Activated T-cell treated with anti-CD3 and anti-CD28 coated beads, Interleukin-2, amount 50 U/mL, for 72 hours (primary cell): Measurements from ENCODE around the gene TRIM22. TPM values are rescaled to one million over a fixed set of nuclear protein-coding genes. Genes with fewer than 3 reads are reported as not detected.

Experiments
- ATAC-seq, 2 donors: fragments of 150-1000 bp; cut with Tn5 transposase; replicated peaks in 1 of 2; 2 replicates each; pipeline ENCODE4 v1.10.0; 2021; ENCODE audit warnings: moderate library complexity in 2 of 2, mild to moderate bottlenecking in 1 of 2
- DNase-seq, 2 donors: peaks; one replicate each; pipeline ENCODE4 v3.0.0; 2021 to 2022; ENCODE audit warnings: mixed read lengths in 1 of 2
- H3K27ac Mint-ChIP-seq: one replicate; pipeline ENCODE4 v1.8.0; 2022; ENCODE audit warnings: mild to moderate bottlenecking, moderate library complexity, mixed read lengths
- H3K27me3 Mint-ChIP-seq: one replicate; pipeline ENCODE4 v1.8.0; 2022; ENCODE audit warnings: low read depth, mixed read lengths
- H3K36me3 Mint-ChIP-seq, 2 donors: one replicate each; pipeline ENCODE4 v1.8.0; 2022; ENCODE audit warnings: mixed read lengths in 2 of 2, mild to moderate bottlenecking in 1 of 2; ENCODE audit not compliant: insufficient read depth in 2 of 2
- H3K4me1 Mint-ChIP-seq: one replicate; pipeline ENCODE4 v1.8.0; 2022; ENCODE audit warnings: low read depth, mixed read lengths
- H3K4me3 Mint-ChIP-seq, 2 donors: one replicate each; pipeline ENCODE4 v1.8.0; 2022; ENCODE audit warnings: mild to moderate bottlenecking in 2 of 2, mixed read lengths in 2 of 2, moderate library complexity in 2 of 2
- H3K9me3 Mint-ChIP-seq, 2 donors: one replicate each; pipeline ENCODE4 v1.8.0; 2022; ENCODE audit warnings: mixed read lengths in 2 of 2
- total RNA-seq, 2 donors: library from RNA; stranded (reverse); gene quantifications; one replicate each; pipeline ENCODE4 v1.2.3, GENCODE V29; 2022

TRIM22 gene
- total RNA-seq, 2 donors from 2014 or later = 159 to 180 TPM

DNA sequence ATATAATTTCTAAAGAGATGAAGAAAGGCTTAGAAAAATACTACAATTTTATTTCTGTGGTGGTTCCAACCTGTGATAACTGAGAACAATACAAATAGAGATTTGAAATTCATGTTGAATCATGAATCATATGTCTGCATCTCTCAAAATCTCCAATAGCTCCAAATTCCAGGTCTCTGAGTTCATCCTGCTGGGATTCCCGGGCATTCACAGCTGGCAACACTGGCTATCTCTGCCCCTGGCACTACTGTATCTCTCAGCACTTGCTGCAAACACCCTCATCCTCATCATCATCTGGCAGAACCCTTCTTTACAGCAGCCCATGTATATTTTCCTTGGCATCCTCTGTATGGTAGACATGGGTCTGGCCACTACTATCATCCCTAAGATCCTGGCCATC is 46.8 kb downstream of the TRIM22 start, which contains the start of gene OR56B1:
TSS of gene OR56B1 (plus strand) at position 53 of the 400 bp plus-strand sequence. CDS start at position 122, 69 bp downstream.
- no peak within 1 kb of the TSS for H3K27ac Mint-ChIP-seq
- DNase-seq (no peak), ATAC-seq (no peak)
- no peak within 1 kb of the TSS for H3K4me3 Mint-ChIP-seq
- peaks cover under 1 to 3% of the 10 kb centered on the region in 2 donors for H3K9me3 Mint-ChIP-seq
- peaks cover 0 to 6% of the 10 kb centered on the region in 2 donors for H3K36me3 Mint-ChIP-seq
- no peaks in the 10 kb centered on the region for H3K27me3 Mint-ChIP-seq
- no peaks in the 10 kb centered on the region for H3K4me1 Mint-ChIP-seq

DNA sequence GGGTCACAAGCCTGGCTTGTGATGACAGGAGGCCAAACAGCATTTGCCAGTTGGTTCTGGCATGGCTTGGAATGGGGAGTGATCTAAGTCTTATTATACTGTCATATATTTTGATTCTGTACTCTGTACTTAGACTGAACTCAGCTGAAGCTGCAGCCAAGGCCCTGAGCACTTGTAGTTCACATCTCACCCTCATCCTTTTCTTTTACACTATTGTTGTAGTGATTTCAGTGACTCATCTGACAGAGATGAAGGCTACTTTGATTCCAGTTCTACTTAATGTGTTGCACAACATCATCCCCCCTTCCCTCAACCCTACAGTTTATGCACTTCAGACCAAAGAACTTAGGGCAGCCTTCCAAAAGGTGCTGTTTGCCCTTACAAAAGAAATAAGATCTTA is 47.5 kb downstream of the TRIM22 start:
- ATAC-seq (no peak), DNase-seq (no peak)
- Mint-ChIP-seq H3K27ac (no peak overlapping the region), H3K4me1 (no peaks in the 10 kb centered on the region), H3K9me3 (peaks cover 3 to 4% of the 10 kb centered on the region in 2 donors), H3K36me3 (peaks cover 2 to 9% of the 10 kb centered on the region in 2 donors), H3K27me3 (no peaks in the 10 kb centered on the region), H3K4me3 (no peak overlapping the region)

DNA sequence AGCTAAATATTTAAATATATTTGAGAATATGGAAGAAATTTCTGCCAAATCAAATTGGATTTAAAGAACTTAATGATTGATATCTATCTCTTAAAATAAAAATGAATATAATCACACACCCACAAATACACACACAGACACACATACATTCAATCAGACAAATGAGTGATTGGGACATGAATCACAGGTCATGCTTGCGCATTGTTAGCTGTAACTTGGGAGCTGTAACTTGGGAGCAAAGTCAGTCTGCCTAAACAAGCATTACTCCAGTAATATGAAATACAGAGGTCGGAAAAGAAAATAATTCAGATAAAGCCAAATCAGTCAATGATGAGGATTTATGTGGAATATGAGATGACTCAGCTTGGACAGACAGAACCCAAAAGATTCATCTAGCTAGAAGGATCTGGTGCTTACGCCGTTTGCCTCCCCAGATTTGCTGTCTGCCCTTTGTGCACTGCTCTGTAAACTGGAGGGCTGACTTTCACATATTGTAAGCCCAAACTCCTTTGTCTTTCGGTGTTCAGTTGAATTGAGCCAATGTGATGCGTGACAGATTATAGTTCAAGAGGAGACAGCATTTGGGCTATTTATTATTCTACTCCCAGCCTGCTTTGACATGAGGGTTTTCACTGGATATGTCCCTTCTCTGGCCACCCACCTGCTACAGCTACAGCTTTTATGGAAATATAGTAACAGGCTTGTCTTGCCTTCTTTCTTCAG is 48.2 kb downstream of the TRIM22 start:
- peaks cover 2 to 9% of the 10 kb centered on the region in 2 donors for H3K36me3 Mint-ChIP-seq
- no peak overlapping the region for H3K27ac Mint-ChIP-seq
- H3K27me3 Mint-ChIP-seq = no peaks in the 10 kb centered on the region
- no peak overlapping the region for H3K4me3 Mint-ChIP-seq
- peaks cover 3 to 4% of the 10 kb centered on the region in 2 donors for H3K9me3 Mint-ChIP-seq
- no peak for ATAC-seq
- DNase-seq = no peak
- no peaks in the 10 kb centered on the region for H3K4me1 Mint-ChIP-seq

GRCh38 chr11:5738431-5738830 is 48.8 kb downstream of the TRIM22 start:
- no peak for ATAC-seq
- Mint-ChIP-seq H3K4me3 (no peak overlapping the region), H3K9me3 (peaks cover 3 to 4% of the 10 kb centered on the region in 2 donors), H3K4me1 (no peaks in the 10 kb centered on the region), H3K27ac (no peak overlapping the region), H3K27me3 (no peaks in the 10 kb centered on the region), H3K36me3 (peaks cover 2 to 9% of the 10 kb centered on the region in 2 donors)
- no peak for DNase-seq

DNA sequence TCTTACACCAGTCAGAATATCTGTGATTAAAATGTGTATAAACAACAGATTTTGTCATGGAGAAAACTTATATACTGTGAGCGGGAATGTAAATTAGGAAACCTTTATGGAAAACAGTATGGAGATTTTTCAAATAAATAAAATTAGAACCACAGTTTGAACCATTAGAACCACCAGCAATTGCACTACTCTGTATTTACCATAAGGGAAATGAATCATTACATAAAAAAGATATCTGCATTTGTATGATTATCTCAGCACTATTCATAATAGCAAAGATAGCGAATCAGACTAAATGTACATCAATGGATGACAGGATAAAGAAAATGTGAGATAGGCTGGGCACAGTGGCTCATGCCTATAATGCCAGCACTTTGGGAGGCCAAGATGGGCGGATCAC is 57.0 kb downstream of the TRIM22 start:
- Mint-ChIP-seq H3K9me3 (peaks cover 2 to 4% of the 10 kb centered on the region in 2 donors), H3K4me3 (no peak overlapping the region), H3K27ac (no peak overlapping the region), H3K27me3 (no peaks in the 10 kb centered on the region), H3K36me3 (peaks cover 1 to 2% of the 10 kb centered on the region in 2 donors), H3K4me1 (no peaks in the 10 kb centered on the region)
- no peak for DNase-seq
- no peak for ATAC-seq

GRCh38 chr11:5749836-5750235 is 60.2 kb downstream of the TRIM22 start:
- Mint-ChIP-seq H3K27ac (no peak overlapping the region), H3K27me3 (no peaks in the 10 kb centered on the region), H3K9me3 (peaks cover 0 to 2% of the 10 kb centered on the region in 2 donors), H3K36me3 (no peaks in the 10 kb centered on the region), H3K4me3 (no peak overlapping the region), H3K4me1 (no peaks in the 10 kb centered on the region)
- no peak for ATAC-seq
- no peak for DNase-seq

GRCh38 chr11:5753943-5754342 is 64.4 kb downstream of the TRIM22 start, which contains the start of gene OR52N4:
Gene OR52N4 (plus strand): TSS chr11:5754243. CDS start chr11:5754741, 498 bp downstream.
- Mint-ChIP-seq H3K27ac (no peak within 1 kb of the TSS), H3K9me3 (no peaks in the 10 kb centered on the region), H3K4me1 (no peaks in the 10 kb centered on the region), H3K36me3 (no peaks in the 10 kb centered on the region), H3K27me3 (no peaks in the 10 kb centered on the region), H3K4me3 (no peak within 1 kb of the TSS)
- ATAC-seq (no peak), DNase-seq (no peak)

Other genes starting within 250 kb of the TRIM22 start
- gene OR51I1, start 248.3 kb upstream of the TRIM22 start, total RNA-seq = not detected
- gene OR51I2, start 240.5 kb upstream of the TRIM22 start, total RNA-seq = not detected
- not detected for gene OR52D1, start 201.1 kb upstream of the TRIM22 start, total RNA-seq
- gene UBQLN3, start 179.8 kb upstream of the TRIM22 start, total RNA-seq = not detected
- under 1 TPM in 1 of 2 donors, not detected in 1; 0.30 TPM for gene UBQLNL, start 173.1 kb upstream of the TRIM22 start, total RNA-seq
- not detected for gene OR52H1, start 141.2 kb upstream of the TRIM22 start, total RNA-seq
- not detected for gene OR52B6, start 108.9 kb upstream of the TRIM22 start, total RNA-seq
- gene TRIM6, start 93.2 kb upstream of the TRIM22 start, total RNA-seq = 1 to 10 TPM in 1 of 2 donors, not detected in 1; 1.6 TPM
- 10 to 100 TPM in 1 of 2 donors, 1 to 10 TPM in 1; 9.0 to 10.7 TPM for gene TRIM34, start 64.8 kb upstream of the TRIM22 start, total RNA-seq
- gene TRIM5, start 4.7 kb upstream of the TRIM22 start, total RNA-seq = 10 to 100 TPM; 12.9 to 19.4 TPM
- gene OR56B1, start 46.7 kb downstream of the TRIM22 start, total RNA-seq = under 1 TPM; 0.24 to 0.56 TPM
- 1 to 10 TPM; 1.4 to 2.4 TPM for gene OR52N4, start 64.5 kb downstream of the TRIM22 start, total RNA-seq
- gene OR52N5, start 93.6 kb downstream of the TRIM22 start, total RNA-seq = not detected
- gene OR52N1, start 101.5 kb downstream of the TRIM22 start, total RNA-seq = under 1 TPM in 1 of 2 donors, not detected in 1; 0.23 TPM
- not detected for gene OR52N2, start 119.1 kb downstream of the TRIM22 start, total RNA-seq
- not detected for gene OR52E6, start 152.1 kb downstream of the TRIM22 start, total RNA-seq
- gene OR52E8, start 167.9 kb downstream of the TRIM22 start, total RNA-seq = not detected
- gene OR52E4, start 190.8 kb downstream of the TRIM22 start, total RNA-seq = not detected
- not detected for gene OR52E5, start 203.4 kb downstream of the TRIM22 start, total RNA-seq